HCT116 (cell line): Measurements from ENCODE around the gene OSBPL10. TPM values are rescaled to one million over a fixed set of nuclear protein-coding genes. Genes with fewer than 3 reads are reported as not detected.

Source experiments
- ATAC-seq: fragments of 200-7000 bp; cut with Tn5 transposase; 2 replicates; pipeline ENCODE4 v1.9.1; 2020; ENCODE audit warnings: mild to moderate bottlenecking, moderate library complexity
- BruUV-seq: library from RNA; stranded (reverse); fragments of 400-500 nt; replicated peaks from 2 replicates; lab custom pipeline; 2021; lab: Mats Ljungman, UMichigan
- CTCF ChIA-PET: fragments of 300-600 bp; sonication (Branson Sonifier 250); formaldehyde crosslinking; loops from one replicate; lab custom pipeline; 2021; ENCODE audit warnings: antibody characterized with exemption; lab: Charles Lee
- POLR2A ChIA-PET: fragments of 300-600, 350-600 bp; sonication (Branson Sonifier 250); formaldehyde crosslinking; loops from one replicate; lab custom pipeline; 2021; ENCODE audit warnings: antibody characterized with exemption; lab: Charles Lee
- RAD21 ChIA-PET, 2 experiments: fragments of 300-600 bp; sonication (Branson Sonifier 250); formaldehyde crosslinking; loops; one replicate each; lab custom pipeline; 2023; ENCODE audit warnings: low total read pairs in 2 of 2; ENCODE audit not compliant: uncharacterized antibody in 2 of 2, unreplicated experiment in 2 of 2, low non-redundant PET in 1 of 2; lab: Charles Lee
- DNase-seq: peaks from one replicate; pipeline ENCODE4 v3.0.0-alpha.2; 2010; ENCODE audit warnings: low read depth, low spot score
- H2AFZ ChIP-seq: fragments of 200-600 bp; shearing (Covaris generic), sonication (generic); 2 replicates; pipeline ENCODE4 v1.6.1; 2017; ENCODE audit warnings: low read depth, mixed run types, mixed read lengths, antibody characterized with exemption, low read length; ENCODE audit not compliant: poor library complexity, severe bottlenecking
- H3K27ac ChIP-seq: 2 replicates; pipeline ENCODE4 v1.5.1; 2012; ENCODE audit warnings: low read depth, low read length
- H3K27me3 ChIP-seq: fragments of 200-600 bp; sonication (generic); 2 replicates; pipeline ENCODE4 v1.6.1; 2016; ENCODE audit warnings: mixed run types, low read length, mixed read lengths; ENCODE audit not compliant: insufficient read depth
- H3K36me3 ChIP-seq, 2 experiments: fragments of 200-500 bp in 1 of 2; fragments of 200-600 bp in 1 of 2; sonication (Bioruptor generic) in 1 of 2; sonication (generic) in 1 of 2; 2 replicates each; pipeline versions ENCODE4 v1.5.1 to v1.6.1; 2014 to 2016; ENCODE audit warnings: low read length in 2 of 2, inconsistent platforms in 1 of 2, mixed read lengths in 1 of 2, mixed run types in 1 of 2; ENCODE audit not compliant: insufficient read depth in 2 of 2, control insufficient read depth in 1 of 2
- H3K4me1 ChIP-seq, 2 experiments: fragments of 200-600 bp in 1 of 2; sonication (generic) in 1 of 2; 2 replicates each; pipeline versions ENCODE4 v1.5.1 to v1.6.1; 2012 to 2017; ENCODE audit warnings: low read length in 2 of 2, inconsistent platforms in 1 of 2, mild to moderate bottlenecking in 1 of 2, mixed read lengths in 1 of 2, mixed run types in 1 of 2, moderate library complexity in 1 of 2; ENCODE audit not compliant: insufficient read depth in 2 of 2, control insufficient read depth in 1 of 2
- H3K4me2 ChIP-seq: fragments of 200-600 bp; sonication (generic); 2 replicates; pipeline ENCODE4 v1.6.1; 2017; ENCODE audit warnings: mixed run types, low read length, mixed read lengths
- H3K4me3 ChIP-seq, 2 experiments: fragments of 200-600 bp in 1 of 2; sonication (generic) in 1 of 2; replicated peaks in 1 of 2; 2 replicates each; pipeline ENCODE4 v1.5.1; 2011 to 2016; ENCODE audit warnings: low read length in 2 of 2, control low read depth in 1 of 2, low read depth in 1 of 2, mild to moderate bottlenecking in 1 of 2, mixed read lengths in 1 of 2, mixed run types in 1 of 2
- H3K79me2 ChIP-seq: fragments of 200-600 bp; sonication (generic); 2 replicates; pipeline ENCODE4 v1.6.1; 2017; ENCODE audit warnings: mild to moderate bottlenecking, mixed run types, low read length, moderate library complexity, mixed read lengths; ENCODE audit not compliant: insufficient read depth
- H3K9ac ChIP-seq: fragments of 200-600 bp; sonication (generic); 2 replicates; pipeline ENCODE4 v1.6.1; 2016; ENCODE audit warnings: low read length, mixed read lengths
- H3K9me2 ChIP-seq: fragments of 200-600 bp; sonication (generic), shearing (Covaris generic); 2 replicates; pipeline ENCODE4 v1.6.1; 2017; ENCODE audit warnings: mixed run types, mild to moderate bottlenecking, moderate library complexity; ENCODE audit not compliant: insufficient read depth
- H3K9me3 ChIP-seq, 2 experiments: fragments of 200-500 bp in 1 of 2; fragments of 200-600 bp in 1 of 2; sonication (Bioruptor generic) in 1 of 2; sonication (generic) in 1 of 2; 2 replicates each; pipeline ENCODE4 v1.6.1; 2014 to 2017; ENCODE audit warnings: low read length in 2 of 2, mixed read lengths in 2 of 2, inconsistent platforms in 1 of 2, low read depth in 1 of 2, mild to moderate bottlenecking in 1 of 2, mixed run types in 1 of 2, moderate library complexity in 1 of 2; ENCODE audit not compliant: control insufficient read depth in 1 of 2, insufficient read depth in 1 of 2
- H4K20me1 ChIP-seq: fragments of 200-600 bp; sonication (generic), shearing (Covaris generic); 2 replicates; pipeline ENCODE4 v1.6.1; 2017; ENCODE audit warnings: mixed run types, mild to moderate bottlenecking, moderate library complexity; ENCODE audit not compliant: insufficient read depth
- ATF3 ChIP-seq: IDR thresholded peaks from 2 replicates; pipeline ENCODE4 v1.6.1; 2012
- CEBPB ChIP-seq: IDR thresholded peaks from 2 replicates; pipeline ENCODE4 v1.6.1; 2012; ENCODE audit warnings: low read depth
- EGR1 ChIP-seq: IDR thresholded peaks from 2 replicates; pipeline ENCODE4 v1.6.1; 2012; ENCODE audit warnings: low read depth
- FOSL1 ChIP-seq: IDR thresholded peaks from 2 replicates; pipeline ENCODE4 v1.6.1; 2012; ENCODE audit warnings: low read depth
- POLR2A ChIP-seq: IDR thresholded peaks from 2 replicates; pipeline ENCODE4 v1.7.0; 2011; ENCODE audit warnings: borderline replicate concordance; ENCODE audit not compliant: insufficient read depth, insufficient read length; ENCODE audit errors: extremely low read depth
- POLR2AphosphoS5 ChIP-seq: IDR thresholded peaks from 2 replicates; pipeline ENCODE4 v1.6.1; 2011; ENCODE audit warnings: mild to moderate bottlenecking, low read depth, low read length, moderate library complexity
- SP1 ChIP-seq: IDR thresholded peaks from 2 replicates; pipeline ENCODE4 v1.6.1; 2012; ENCODE audit warnings: low read depth
- YY1 ChIP-seq: IDR thresholded peaks from 2 replicates; pipeline ENCODE4 v1.6.1; 2011; ENCODE audit warnings: low read length, low read depth, moderate library complexity, mild to moderate bottlenecking; ENCODE audit not compliant: insufficient replicate concordance; ENCODE audit errors: extremely low read depth
- ZNF274 ChIP-seq: fragments of 200-500 bp; sonication (Bioruptor generic); IDR thresholded peaks from 2 replicates; pipeline ENCODE4 v1.6.1; 2014; ENCODE audit warnings: mild to moderate bottlenecking, low read depth, low read length, inconsistent platforms
- intact Hi-C: fragments of 100-400 bp; cut with micrococcal nuclease; formaldehyde crosslinking; loops from 2 replicates; pipeline ENCODE4 v1.10.0; 2022
- total RNA-seq: library from RNA; stranded (reverse); gene quantifications from one replicate; pipeline ENCODE4 v1.2.1, GENCODE V29; 2021; ENCODE audit not compliant: unreplicated experiment
- TF ChIP-seq, protein P1 (sequence below): IDR thresholded peaks from 2 replicates; pipeline ENCODE4 v1.6.1; 2011; ENCODE audit warnings: mild to moderate bottlenecking, low read length, moderate library complexity; ENCODE audit not compliant: insufficient replicate concordance; ENCODE audit errors: extremely low read depth

Gene OSBPL10
- total RNA-seq, 1 experiment from 2014 or later, result 25.8 TPM

DNA sequence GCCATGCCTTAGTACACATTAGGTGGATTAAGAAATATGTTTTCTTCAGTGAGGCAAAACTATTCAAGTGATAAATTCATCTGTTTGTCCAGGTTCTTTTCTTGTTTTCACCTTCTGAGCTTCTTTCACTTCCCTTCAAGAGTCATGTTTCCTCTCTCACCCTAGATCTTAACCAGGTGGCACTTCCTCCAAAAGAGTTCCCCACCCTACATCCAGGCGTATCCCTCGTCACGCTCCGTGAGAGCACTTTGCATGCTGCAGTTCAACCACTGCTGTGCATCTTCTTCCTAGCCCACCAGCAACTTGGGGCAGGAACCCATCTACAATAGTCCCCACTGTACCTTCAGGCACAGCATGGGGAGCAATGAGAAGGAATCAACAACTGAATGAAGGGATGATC is 28.9 kb downstream of the OSBPL10 start:
- no peak overlapping the region for H3K4me3 ChIP-seq
- H2AFZ ChIP-seq, result no peak overlapping the region
- DNase-seq (no peak), ATAC-seq (no peak)
- intact Hi-C loops, result no loop called here
- no peaks in the 10 kb centered on the region; the same call in 1 of the 2 replicates for H3K79me2 ChIP-seq
- H4K20me1 ChIP-seq, result no peaks in the 10 kb centered on the region
- no peak overlapping the region for H3K9ac ChIP-seq
- H3K4me1 ChIP-seq, result peaks cover 0 to 3% of the 10 kb centered on the region in 2 experiments; a peak in 1 of 4 replicates
- no peaks in the 10 kb centered on the region for H3K27me3 ChIP-seq
- no peaks in the 10 kb centered on the region for H3K36me3 ChIP-seq
- no peaks in the 10 kb centered on the region for H3K9me2 ChIP-seq
- CTCF ChIA-PET, result no interaction called here
- H3K27ac ChIP-seq, result no peak overlapping the region
- TF ChIP-seq EGR1 (no peak), POLR2AphosphoS5 (no peak), FOSL1 (no peak), YY1 (no peak), POLR2A (no peak), ZNF274 (no peak), CEBPB (no peak), ATF3 (no peak), SP1 (no peak)
- TF ChIP-seq, protein P1, sequence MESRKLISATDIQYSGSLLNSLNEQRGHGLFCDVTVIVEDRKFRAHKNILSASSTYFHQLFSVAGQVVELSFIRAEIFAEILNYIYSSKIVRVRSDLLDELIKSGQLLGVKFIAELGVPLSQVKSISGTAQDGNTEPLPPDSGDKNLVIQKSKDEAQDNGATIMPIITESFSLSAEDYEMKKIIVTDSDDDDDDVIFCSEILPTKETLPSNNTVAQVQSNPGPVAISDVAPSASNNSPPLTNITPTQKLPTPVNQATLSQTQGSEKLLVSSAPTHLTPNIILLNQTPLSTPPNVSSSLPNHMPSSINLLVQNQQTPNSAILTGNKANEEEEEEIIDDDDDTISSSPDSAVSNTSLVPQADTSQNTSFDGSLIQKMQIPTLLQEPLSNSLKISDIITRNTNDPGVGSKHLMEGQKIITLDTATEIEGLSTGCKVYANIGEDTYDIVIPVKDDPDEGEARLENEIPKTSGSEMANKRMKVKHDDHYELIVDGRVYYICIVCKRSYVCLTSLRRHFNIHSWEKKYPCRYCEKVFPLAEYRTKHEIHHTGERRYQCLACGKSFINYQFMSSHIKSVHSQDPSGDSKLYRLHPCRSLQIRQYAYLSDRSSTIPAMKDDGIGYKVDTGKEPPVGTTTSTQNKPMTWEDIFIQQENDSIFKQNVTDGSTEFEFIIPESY, result no peak
- TF ChIP-seq, all 23 proteins: peak for 0
- POLR2A ChIA-PET, result no interaction called here
- Histone ChIP-seq H3K9me3 (peaks cover 0 to 13% of the 10 kb centered on the region in 2 experiments; a peak in 1 of 4 replicates), H3K4me2 (no peak overlapping the region)
- BruUV-seq, result no TSS peak
- RAD21 ChIA-PET, result no interaction called here
